Erythroblast (primary cell): ENCODE measurements around the gene SPAG17.

Experiments used
- GATA1 ChIP-seq: IDR thresholded peaks from 2 replicates; pipeline ENCODE4 v1.6.1; 2011; ENCODE audit warnings: low read depth, mild to moderate bottlenecking, control low read depth, low read length, moderate library complexity
- POLR2A ChIP-seq: IDR thresholded peaks from 2 replicates; pipeline ENCODE4 v1.6.1; 2011; ENCODE audit warnings: mild to moderate bottlenecking, low read length

- TF ChIP-seq POLR2A (no peak), GATA1 (no peak)
Observed at GRCh38 chr1:118186026-118186425, 998 bp upstream of the SPAG17 start.
